CD4-positive, alpha-beta T cell treated with Interleukin-21 for 1 hour (primary cell): Measurements from ENCODE around the gene SLAMF6.
"Not testable (repeated sequence)": the region's sequence is repeated elsewhere in the genome, so short reads cannot be mapped to it uniquely, and the experiment has no call there.

ENCODE experiments used
- DNase-seq: peaks from one replicate; pipeline ENCODE4 v3.0.0-alpha.2; 2020

The SLAMF6 gene

GRCh38 chr1:160541622-160542302 is 18.7 kb upstream of the SLAMF6 start:
- no peak for DNase-seq

- no peak for DNase-seq
Observed at GRCh38 chr1:160540859-160541233, 17.8 kb upstream of the SLAMF6 start.

- DNase-seq = peak; percentile 76
Observed at GRCh38 chr1:160539990-160540858, 17.2 kb upstream of the SLAMF6 start.

- DNase-seq = no peak
Observed at GRCh38 chr1:160539684-160539989, 16.6 kb upstream of the SLAMF6 start.

- no peak for DNase-seq
Observed at GRCh38 chr1:160538985-160539651, 16.1 kb upstream of the SLAMF6 start.

GRCh38 chr1:160537714-160538665 is 14.9 kb upstream of the SLAMF6 start:
- no peak for DNase-seq

GRCh38 chr1:160534823-160535605 is 12.0 kb upstream of the SLAMF6 start:
- no peak for DNase-seq

- not testable (repeated sequence) for DNase-seq
Observed at GRCh38 chr1:160532557-160532813, 9.4 kb upstream of the SLAMF6 start.

GRCh38 chr1:160531809-160532556 is 8.9 kb upstream of the SLAMF6 start:
- DNase-seq = not testable (repeated sequence)

GRCh38 chr1:160529401-160529952 is 6.4 kb upstream of the SLAMF6 start:
- DNase-seq = not testable (repeated sequence)

GRCh38 chr1:160523789-160524188 is 734 bp upstream of the SLAMF6 start:
- DNase-seq = not testable (repeated sequence)

GRCh38 chr1:160522136-160522535 is 919 bp downstream of the SLAMF6 start:
- DNase-seq = no peak

- no peak for DNase-seq
Observed at GRCh38 chr1:160521554-160521953, 1.5 kb downstream of the SLAMF6 start.

GRCh38 chr1:160520999-160521398 is 2.1 kb downstream of the SLAMF6 start:
- peak; percentile 20 for DNase-seq

- no peak for DNase-seq
Observed at GRCh38 chr1:160520582-160520981, 2.5 kb downstream of the SLAMF6 start.

- peak; percentile 64 for DNase-seq
Observed at GRCh38 chr1:160519642-160520435, 3.2 kb downstream of the SLAMF6 start.

GRCh38 chr1:160517519-160517918 is 5.5 kb downstream of the SLAMF6 start:
- DNase-seq = not testable (repeated sequence)

GRCh38 chr1:160515908-160516307 is 7.1 kb downstream of the SLAMF6 start:
- DNase-seq = not testable (repeated sequence)

GRCh38 chr1:160504651-160505050 is 18.4 kb downstream of the SLAMF6 start:
- DNase-seq = no peak

- DNase-seq = no peak
Observed at GRCh38 chr1:160503087-160503486, 20.0 kb downstream of the SLAMF6 start.
